Mesodermal cell (in vitro differentiated cells): ENCODE measurements around the gene NUDT13.

Experiments
- H3K27ac ChIP-seq: 2 replicates; pipeline ENCODE4 v1.7.0; 2013; ENCODE audit warnings: mild to moderate bottlenecking, low read depth, low read length, moderate library complexity; ENCODE audit not compliant: severe bottlenecking
- H3K36me3 ChIP-seq: 2 replicates; pipeline ENCODE4 v1.7.1; 2013; ENCODE audit warnings: mild to moderate bottlenecking, low read length, moderate library complexity; ENCODE audit not compliant: control insufficient read depth, insufficient read depth
- H3K4me1 ChIP-seq: one replicate; pipeline ENCODE4 v1.7.1; 2013; ENCODE audit warnings: mild to moderate bottlenecking, low read length; ENCODE audit not compliant: insufficient read depth, control insufficient read depth, poor library complexity, severe bottlenecking
- H3K4me3 ChIP-seq: 2 replicates; pipeline ENCODE4 v1.7.0; 2013; ENCODE audit warnings: low read length, control low read depth, mild to moderate bottlenecking; ENCODE audit not compliant: insufficient read depth, poor library complexity, severe bottlenecking; ENCODE audit errors: extremely low read depth
- H3K9me3 ChIP-seq: 2 replicates; pipeline ENCODE4 v1.7.1; 2013; ENCODE audit warnings: mild to moderate bottlenecking, low read length, moderate library complexity; ENCODE audit not compliant: control insufficient read depth
- WGBS, 2 experiments: methylation state at CpG; one replicate each; pipeline ENCODE4 v1.1.5; 2013; ENCODE audit warnings: missing lambda C conversion rate in 2 of 2; ENCODE audit not compliant: insufficient coverage in 2 of 2; 5-methylcytosine and 5-hydroxymethylcytosine counted together

The NUDT13 gene

DNA sequence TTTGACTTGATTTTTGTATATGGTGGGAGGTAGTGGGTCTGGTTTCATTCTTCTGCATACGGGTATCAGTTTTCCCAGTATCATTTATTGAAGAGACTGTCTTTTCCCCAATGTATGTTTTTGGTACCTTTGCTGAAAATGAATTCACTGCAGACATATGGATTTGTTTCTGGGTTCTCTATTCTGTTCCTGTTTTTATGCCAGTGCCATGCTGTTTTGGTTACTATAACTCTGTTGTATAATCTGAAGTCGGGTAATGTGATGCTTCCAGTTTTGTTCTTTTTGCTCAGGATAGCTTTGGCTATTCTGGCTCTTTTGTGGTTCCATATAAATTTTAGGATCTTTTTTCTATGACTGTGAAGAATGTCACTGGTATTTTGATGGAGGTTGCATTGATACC lies 56.7 kb downstream of the NUDT13 start:
- H3K36me3 ChIP-seq = peaks cover 28% of the 10 kb centered on the region
- peak overlapping the region; percentile 93 for H3K27ac ChIP-seq
- peak overlapping the region; percentile 63 for H3K4me3 ChIP-seq
- peaks cover 3% of the 10 kb centered on the region for H3K9me3 ChIP-seq
- H3K4me1 ChIP-seq = no peaks in the 10 kb centered on the region
- 80 to 100% methylated on average over 1 to 2 of the region's 2 CpGs for WGBS, 2 experiments

DNA sequence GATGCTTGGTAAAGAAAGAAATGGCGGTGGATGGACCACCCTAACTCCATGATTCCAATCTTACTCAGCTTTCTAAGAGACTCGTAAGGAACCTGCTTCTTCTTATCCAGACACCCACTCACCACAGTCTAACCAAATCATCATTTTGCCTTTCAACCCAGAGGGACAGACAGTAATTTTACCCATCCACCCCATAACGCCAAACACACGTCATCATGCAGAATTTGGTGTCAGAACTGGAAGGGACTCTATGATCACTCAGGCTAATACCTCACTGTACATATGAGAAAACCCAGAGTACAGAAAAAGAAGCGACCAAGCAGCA lies 57.2 kb downstream of the NUDT13 start:
- Histone ChIP-seq H3K36me3 (peaks cover 23% of the 10 kb centered on the region), H3K4me1 (no peaks in the 10 kb centered on the region), H3K27ac (peak overlapping the region; percentile 93), H3K9me3 (no peaks in the 10 kb centered on the region), H3K4me3 (peak overlapping the region; percentile 63)
- 0% methylated on average over 3 to 4 of the region's 5 CpGs for WGBS, 2 experiments

DNA sequence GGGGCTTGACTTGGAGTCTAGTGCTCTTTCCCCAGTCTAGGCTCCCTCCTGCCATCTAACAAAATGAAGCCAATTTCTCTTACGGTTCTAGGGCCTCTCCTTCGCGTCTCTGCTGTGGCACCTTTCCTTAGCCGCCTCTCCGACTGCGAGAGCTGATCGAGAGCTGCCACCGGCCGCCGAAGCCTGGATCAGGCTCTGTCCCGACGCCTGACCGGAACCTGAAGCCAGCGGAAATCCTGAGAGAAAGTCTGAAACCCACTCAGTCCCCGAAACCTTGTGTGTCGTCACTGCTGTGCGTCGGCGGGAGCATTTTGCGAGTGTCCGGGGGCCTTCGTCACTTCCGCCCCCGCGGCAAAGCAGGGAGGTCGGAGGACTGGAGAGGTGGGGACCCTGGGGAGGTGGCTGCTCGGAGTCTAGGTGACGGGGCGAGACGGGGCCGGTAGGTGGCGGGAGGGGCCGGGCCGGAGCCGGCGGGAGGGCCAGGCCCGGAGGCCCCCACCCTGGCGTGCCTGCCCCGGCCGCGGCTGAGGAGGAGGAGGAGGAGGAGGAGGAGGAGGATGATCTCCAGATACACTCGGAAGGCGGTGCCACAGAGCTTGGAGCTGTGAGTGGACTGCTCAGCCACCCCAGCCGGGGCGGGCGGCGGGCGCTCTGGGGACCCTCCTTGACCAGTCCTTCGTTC lies 57.7 kb downstream of the NUDT13 start, which contains the start of the genes ECD and FAM149B1:
ECD (minus strand) TSS at position 226 of the 682 bp plus-strand sequence. CDS start 4,071 bp downstream, outside the sequence.
FAM149B1 (plus strand) TSS at position 337 of the 682 bp plus-strand sequence; CDS start at position 558, 221 bp downstream.
- 0 to 1% methylated on average over 26 to 32 of the region's 49 CpGs for WGBS, 2 experiments
- Histone ChIP-seq H3K36me3 (peaks cover 18% of the 10 kb centered on the region), H3K9me3 (no peaks in the 10 kb centered on the region), H3K27ac (peak within 1 kb of the TSS; percentile 93), H3K4me1 (no peaks in the 10 kb centered on the region), H3K4me3 (peak within 1 kb of the TSS; percentile 63)

DNA sequence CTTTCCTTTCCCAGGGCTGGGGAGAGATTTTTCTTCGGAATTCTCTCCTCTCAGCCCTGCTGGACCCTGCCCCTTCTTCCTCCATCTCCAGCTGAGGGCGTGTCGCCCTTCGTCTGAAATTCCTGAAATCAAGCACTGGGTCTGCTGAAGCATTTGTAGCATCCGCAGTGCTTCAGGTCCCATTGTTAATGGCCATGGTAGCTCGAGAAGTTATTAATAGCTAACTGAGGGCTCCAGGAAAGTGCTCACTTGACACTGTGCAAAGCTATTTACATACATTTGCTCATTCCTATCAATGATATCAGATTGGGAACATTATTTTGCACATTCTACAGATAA lies 58.2 kb downstream of the NUDT13 start:
- WGBS, 2 experiments = 0 to 2% methylated on average over 1 to 5 of the region's 6 CpGs
- H3K4me1 ChIP-seq = no peaks in the 10 kb centered on the region
- H3K36me3 ChIP-seq = peaks cover 13% of the 10 kb centered on the region
- H3K9me3 ChIP-seq = no peaks in the 10 kb centered on the region
- peak overlapping the region; percentile 63 for H3K4me3 ChIP-seq
- peak overlapping the region; percentile 93 for H3K27ac ChIP-seq

DNA sequence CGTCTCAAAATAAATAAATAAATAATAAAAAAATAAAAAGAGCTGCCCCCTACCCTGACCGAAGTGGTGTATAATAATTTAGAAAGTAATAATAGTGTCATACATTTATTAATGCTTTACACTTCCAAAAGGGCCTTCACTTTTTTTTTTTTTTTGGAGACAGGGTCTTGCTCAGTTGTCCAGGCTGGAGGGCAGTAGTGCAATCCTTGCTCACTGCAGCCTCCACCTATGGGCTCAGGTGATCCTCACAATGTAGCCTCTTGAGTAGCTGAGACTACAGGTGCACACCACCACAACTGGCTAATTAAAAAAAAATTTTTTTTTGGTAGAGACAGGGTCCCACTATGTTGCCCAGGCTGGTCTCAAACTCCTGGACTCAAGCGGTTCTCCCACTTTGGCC lies 59.1 kb downstream of the NUDT13 start:
- Histone ChIP-seq H3K36me3 (peaks cover 6% of the 10 kb centered on the region), H3K27ac (no peak overlapping the region), H3K4me1 (no peaks in the 10 kb centered on the region), H3K4me3 (no peak overlapping the region), H3K9me3 (no peaks in the 10 kb centered on the region)
- 100% methylated on average over 1 of the region's 3 CpGs for WGBS, 2 experiments

DNA sequence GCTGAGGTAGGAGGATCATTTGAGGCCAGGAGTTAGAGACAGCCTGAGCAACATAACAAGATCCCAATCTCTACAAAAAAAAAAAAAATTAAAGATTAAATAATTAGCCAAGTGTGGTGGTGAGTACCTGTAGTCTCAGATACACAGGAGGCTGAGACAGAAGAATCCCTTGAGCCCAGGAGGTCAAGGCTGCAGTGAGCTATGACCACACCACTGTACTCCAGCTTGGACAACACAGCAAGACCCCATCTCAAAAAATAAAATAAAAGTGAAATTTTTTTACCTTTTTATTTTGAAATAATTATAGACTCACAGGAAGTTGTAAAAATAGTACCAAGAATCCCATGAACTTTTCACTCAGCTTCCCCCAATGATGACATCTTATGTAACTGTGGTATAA lies 62.6 kb downstream of the NUDT13 start:
- Histone ChIP-seq H3K27ac (no peak overlapping the region), H3K4me3 (no peak overlapping the region), H3K4me1 (no peaks in the 10 kb centered on the region), H3K36me3 (peaks cover 15% of the 10 kb centered on the region), H3K9me3 (no peaks in the 10 kb centered on the region)

DNA sequence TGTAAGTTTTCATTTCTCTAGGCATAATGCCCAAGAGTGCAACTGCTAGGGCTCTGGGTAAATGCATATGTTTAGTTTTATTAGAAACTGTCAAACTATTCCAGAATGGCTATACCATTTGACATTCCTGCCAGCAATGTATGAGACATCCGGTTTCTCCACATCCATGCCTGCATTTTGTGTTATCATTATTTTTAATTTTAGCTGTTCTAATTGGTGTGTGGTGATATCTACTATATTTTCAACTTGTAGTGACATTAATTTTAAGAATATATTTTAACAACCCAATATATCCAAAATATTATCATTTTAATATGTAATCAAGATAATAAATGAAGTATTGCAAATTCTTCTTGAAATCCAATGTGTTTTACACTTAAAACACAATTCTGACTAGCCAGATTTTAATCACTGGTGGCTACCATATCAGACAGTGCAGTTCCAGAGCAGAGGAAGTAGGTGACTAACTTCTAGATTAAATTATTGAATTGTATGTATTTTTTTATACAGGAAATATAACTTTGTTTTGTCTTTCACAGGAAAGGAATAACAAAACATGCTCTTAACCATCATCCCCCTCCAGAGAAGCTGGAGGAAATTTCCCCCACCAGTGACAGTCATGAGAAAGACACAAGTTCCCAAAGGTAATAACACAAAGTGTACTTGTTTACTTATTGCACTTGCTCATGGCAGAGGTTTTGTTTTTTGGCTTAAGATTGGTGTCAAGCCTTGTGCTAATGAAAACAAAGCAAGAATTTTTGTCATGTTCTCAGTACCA lies 64.1 kb downstream of the NUDT13 start:
- Histone ChIP-seq H3K27ac (no peak overlapping the region), H3K9me3 (no peaks in the 10 kb centered on the region), H3K36me3 (peaks cover 18% of the 10 kb centered on the region), H3K4me1 (no peaks in the 10 kb centered on the region), H3K4me3 (no peak overlapping the region)
- no CpG with 5 or more reads among the region's 1 CpG for WGBS, 2 experiments
